GM08714 (cell line): Measurements from ENCODE around the gene TBX2.

ENCODE experiments used
- H3K4me3 ChIP-seq: fragments of 200-500 bp; sonication (Bioruptor generic); 2 replicates; pipeline ENCODE4 v1.5.1; 2014; ENCODE audit warnings: mild to moderate bottlenecking, low read length, inconsistent platforms
- ZNF274 ChIP-seq: IDR thresholded peaks from 2 replicates; pipeline ENCODE4 v1.6.1; 2012; ENCODE audit warnings: mild to moderate bottlenecking, low read depth, low read length

The TBX2 gene

DNA sequence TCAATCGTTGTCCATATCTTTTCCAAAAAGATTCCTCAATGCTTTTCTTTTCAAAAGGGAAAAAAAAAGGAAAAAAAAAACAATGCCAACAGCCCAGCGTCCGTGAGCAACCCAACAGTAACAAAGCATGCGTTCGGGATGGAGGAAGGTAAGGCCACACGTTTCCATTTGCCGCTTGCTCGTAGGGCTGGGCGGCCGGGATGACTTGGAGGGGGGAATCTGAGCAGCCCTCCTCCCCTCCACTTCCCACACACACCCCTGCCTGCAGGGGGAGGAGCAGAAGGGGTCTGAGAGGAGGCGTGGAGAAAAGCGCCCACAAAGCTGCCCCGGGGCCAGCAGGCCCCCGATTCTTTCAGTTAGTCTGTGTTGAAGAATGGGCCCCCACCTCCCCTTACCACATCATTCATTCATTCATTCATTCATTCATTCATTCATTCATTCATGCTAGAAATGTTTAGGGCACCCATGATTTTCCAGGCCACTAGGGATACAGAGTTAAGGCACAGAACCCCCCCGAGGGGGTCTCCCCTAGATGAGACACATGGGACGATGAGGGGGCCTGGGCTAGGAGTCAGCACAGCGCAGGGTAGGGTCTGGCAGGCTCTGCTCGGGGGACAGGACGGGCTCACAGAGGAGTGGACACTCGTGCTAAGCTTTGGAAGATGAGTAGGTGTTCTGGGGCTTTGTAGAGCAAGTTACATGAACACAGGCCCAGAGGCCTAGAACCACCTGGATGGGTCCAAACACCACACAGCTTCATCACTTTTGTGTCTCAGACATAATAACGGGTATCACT lies 10.9 kb upstream of the TBX2 start:
- TF ChIP-seq ZNF274 = no peak

DNA sequence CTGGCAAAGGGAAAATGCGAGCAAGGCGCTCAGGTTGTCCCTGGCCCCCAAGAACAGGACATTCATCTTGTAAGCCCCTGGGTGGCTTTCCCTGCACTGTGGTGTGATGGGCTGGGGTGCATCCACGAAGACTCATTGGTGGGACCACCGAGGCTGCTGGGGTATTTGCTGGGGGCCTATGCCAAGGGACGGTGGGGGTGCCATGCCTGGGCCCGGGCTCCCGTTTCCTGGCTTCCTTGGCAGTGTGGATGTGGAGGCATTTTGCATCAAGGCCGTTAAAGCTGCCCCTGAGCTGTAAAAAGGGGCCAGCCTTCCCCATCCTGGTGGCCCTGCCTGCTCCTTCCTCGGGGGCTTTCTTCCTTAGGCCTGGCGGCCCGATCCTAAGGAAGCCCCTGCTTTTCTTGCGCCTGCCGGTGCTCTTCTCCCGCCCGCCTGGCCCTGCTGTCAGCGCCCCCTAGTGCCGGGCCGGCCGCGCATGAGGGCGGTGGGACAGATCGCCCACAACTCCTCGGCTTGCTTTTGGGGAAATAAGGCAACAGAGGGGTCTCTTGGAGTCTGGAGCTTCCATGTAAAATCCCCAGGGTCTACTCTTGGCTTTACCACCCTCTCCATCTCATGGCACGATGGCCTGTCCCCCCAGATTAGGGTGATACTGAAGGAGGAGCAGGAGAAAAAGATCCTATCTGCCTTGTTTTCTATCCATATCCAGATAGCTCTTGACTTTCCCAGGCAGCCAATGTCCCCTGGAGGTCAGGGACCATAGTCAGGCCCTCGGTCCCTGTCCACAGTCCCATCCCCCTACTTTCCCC lies 9.8 kb upstream of the TBX2 start:
- H3K4me3 ChIP-seq = no peak overlapping the region
- TF ChIP-seq ZNF274 = no peak

More for the DNA sequence above, 10.9 kb upstream of the TBX2 start:
- H3K4me3 ChIP-seq = no peak overlapping the region

DNA sequence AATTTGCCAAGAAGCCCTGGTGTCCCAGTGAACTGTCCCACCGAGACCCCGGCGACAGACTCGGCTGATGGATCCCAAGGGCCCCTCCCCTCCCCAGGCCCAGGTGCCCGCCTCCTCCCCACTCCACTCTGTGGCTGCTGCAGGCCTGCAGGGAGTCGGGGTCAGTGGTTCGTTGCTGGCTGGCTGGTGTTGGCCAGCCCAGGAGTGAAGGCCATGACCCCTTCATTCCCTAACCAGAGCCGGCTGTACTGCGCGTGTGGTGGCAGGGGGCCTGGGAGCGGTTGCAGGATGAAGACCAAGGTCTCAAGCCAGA lies 9.2 kb upstream of the TBX2 start:
- no peak overlapping the region for H3K4me3 ChIP-seq
- no peak for TF ChIP-seq ZNF274

DNA sequence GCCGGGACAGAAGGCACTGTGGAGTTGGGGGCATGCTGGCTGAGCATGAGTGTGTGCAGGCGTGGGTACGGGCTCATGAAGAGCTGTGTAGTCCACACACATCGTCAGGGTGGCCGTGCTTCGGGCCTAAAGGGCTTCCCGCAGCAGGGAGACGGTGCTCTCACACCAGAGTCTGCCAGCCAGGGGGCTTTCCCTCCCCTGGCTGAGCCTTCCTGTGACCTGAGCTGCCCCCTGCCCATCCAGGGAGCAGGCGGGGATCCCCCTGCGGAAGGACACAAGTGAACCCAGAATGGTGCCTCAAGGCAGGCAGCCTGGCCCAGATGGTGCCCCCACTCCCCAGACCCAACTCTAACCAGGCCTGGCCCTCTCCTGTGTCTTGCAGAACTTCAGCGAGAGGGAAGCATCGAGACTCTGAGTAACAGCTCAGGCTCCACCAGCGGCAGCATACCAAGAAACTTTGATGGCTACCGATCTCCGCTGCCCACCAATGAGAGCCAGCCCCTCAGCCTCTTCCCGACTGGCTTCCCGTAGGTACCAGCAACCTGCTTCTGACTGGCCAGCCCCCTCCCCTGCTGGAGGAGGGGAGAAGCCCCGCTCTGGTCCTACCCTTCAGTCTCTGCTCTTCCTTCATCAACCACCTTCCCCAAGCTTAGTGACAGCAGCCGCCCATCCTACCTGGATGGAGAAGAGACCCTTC lies 7.9 kb upstream of the TBX2 start:
- no peak for TF ChIP-seq ZNF274
- no peak overlapping the region for H3K4me3 ChIP-seq

DNA sequence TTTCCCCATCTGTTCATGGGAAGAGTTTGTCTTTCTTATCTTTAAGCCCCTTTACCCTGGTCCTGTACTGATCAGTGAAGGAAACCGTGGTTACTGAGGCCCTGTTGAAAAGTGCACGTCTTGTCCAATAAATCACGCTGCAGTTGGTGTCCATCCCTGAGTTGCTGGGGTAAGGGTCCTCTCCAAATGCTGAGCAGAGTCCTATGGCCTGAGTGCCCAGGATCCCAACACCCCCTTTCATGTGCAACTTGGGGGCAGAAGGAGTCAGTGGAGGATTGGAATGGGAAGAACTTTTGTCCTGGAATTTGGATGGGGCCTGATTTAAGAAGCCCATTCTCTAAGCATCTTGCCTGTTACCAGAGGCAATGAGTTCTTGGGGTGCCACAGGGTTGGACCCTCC lies 7.0 kb upstream of the TBX2 start:
- H3K4me3 ChIP-seq = no peak overlapping the region
- no peak for TF ChIP-seq ZNF274

DNA sequence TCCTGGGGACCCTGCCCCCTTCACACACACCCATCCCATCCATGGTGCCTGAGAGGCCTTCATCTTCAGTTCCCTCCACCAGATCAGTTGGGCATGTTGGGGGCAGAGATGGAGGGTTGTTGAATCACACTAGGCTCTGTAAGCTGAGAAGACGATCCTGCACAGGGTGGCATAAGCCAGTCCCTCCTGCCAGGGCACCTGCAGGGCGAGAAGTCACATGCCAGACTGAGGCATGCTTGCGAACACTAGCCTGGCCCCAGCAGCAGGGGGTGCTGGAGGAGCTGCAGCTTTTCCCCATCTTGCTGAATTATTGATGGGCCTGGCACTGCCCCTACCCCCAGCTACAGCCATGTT lies 6.1 kb upstream of the TBX2 start:
- TF ChIP-seq ZNF274 = no peak

DNA sequence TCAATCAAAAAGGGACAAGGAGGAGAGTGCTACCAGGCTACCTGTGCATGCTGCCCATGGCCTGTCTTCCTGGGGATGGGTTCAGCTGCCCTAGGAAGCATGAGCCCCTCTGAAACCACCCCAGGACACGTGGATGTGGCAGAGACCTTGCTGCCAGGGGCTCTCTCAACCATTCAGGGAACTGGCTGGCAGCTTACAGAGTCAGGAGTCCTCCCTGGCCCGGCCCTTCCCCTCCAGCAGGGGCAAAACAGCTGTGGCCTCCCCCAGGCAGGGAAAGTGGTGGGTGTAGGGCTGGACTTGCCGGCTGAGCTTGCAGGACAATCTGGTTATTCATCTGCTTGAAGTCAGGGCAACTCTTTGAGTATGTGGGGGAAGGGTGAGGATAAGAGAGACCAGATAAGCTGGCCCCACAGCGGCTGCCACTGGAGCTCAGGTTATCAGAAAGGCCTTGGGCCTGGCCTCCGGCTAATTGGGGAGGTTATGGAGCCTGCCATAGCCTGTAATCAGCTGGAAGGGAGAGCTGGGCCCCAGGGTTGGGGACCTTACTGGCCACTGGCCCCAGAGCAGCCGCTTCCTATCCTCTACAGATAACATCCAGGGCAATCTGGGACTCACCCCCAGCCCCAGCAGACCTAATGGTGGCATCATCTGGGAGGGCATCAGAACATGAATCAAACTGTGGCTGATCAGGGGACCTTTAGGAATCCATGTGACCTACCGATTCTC lies 5.6 kb upstream of the TBX2 start:
- TF ChIP-seq ZNF274 = no peak
- H3K4me3 ChIP-seq = no peak overlapping the region

More for the DNA sequence above, 6.1 kb upstream of the TBX2 start:
- no peak overlapping the region for H3K4me3 ChIP-seq

DNA sequence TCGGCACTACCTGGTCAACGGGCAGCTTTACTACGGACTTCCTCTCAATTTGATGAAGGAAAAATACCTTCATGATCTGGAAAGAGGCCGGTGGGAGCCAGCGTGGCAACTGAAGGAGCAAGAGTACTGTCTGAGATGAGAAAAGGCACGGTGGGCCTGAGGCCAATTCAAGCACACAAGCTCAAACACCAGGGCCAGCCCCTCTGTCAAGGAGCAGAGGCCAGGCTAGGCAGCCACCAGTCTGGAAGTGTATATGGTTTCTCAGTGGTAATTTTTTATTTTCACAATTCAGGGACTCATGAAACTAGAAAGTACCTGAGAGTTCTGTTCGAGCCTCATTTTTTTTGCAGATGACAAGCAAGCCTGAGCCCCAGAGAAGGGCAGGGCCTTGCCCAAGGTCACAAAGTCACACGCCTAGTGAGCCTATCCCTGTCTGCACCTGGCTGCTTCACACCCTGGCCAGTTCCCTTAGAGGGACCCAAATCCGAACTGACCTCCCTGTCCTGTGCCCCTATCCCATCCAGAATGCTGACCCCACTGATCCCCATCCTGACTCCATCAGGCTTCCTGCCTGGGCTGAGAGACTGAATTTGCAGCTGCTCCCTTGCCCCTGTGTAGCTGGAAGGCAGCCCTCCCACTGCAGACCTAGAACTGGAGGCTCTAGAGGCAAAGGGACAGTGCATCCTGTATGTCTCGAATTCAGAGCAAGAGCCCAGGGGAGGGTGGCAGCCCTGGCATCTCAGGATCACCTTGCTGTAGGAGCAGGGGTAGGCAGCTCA lies 4.8 kb upstream of the TBX2 start:
- no peak for TF ChIP-seq ZNF274
- H3K4me3 ChIP-seq = no peak overlapping the region

DNA sequence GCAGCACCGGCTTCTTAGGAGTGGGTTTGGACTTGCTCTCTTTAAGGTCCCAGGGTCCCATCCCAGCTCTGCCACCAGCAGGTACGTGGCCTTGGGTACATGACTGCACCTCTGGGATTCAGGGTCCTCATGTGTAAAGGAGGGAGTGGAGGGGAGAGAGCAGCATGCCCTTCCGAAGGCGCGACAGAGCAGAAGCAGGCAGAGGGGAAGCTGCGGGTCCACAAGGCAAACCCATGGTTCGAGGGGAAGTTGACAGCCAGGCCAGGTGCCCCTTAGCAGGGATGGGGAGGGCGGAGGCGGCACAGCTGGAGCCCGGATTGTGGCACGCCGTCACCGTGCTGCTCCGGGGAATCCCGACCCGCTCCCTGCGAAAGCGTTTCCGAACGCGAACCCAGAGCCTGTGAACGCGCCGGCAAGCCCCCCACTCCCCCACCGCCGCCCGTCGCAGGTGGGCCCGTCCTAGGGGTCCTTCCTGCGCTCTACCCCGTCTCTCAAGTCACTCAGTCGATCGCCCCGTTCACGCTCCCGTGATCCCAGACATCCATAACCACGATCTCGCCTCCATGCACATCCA lies 4.1 kb upstream of the TBX2 start:
- no peak for TF ChIP-seq ZNF274
- no peak overlapping the region for H3K4me3 ChIP-seq

DNA sequence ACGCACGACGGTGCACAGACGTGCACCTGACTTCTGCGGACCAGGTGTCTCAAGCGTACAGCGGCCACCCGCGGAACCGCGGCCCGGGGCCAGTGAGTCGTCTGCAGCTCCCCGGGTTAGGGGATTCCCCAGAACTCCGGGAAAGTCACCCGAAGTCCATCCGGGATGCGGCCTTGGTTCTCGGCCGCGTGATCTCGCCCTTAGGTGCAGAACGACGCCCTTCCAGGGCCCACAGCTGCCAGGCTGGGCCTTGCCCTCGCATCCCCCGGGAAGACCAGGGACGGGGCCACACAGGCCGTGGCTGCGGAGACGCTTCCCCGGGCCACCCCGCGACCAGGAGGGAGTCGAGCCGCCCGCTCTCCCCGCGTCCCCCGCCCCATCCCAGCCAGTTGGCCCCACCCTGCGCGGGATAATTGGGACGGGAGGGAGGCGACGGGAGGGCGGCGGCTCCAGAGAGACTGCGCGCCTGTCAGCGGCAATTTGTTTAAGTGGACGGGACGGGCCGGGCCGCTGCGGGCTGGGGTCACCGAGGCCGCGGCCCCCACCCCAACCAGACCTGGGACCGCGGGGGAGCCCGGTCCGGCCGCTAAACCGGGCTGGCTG lies 3.6 kb upstream of the TBX2 start:
- no peak overlapping the region for H3K4me3 ChIP-seq
- TF ChIP-seq ZNF274 = no peak

DNA sequence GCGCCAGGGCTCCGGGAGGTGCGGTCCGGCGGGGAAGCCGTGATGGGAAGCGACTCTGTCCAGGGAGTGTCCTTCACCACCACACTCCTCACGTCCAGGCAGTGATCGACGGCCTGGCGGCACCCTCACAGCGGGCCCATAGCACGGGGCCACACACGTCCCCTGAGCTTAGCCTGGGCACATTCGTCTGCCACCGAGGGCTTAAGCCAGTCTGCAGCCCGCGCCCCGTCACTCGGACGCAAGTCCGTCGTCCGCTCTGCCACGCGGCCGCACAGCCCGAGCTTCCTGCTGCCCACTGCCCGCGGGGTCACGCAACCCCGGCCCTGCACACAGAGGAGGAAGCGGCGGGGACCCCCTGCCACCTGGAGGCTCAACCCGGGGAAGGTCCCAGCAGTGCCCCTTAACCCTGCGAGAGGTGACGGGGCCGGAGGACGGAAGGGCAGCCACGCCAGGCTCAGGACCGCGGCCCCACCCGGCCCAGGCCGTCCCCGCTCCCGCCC lies 3.0 kb upstream of the TBX2 start:
- TF ChIP-seq ZNF274 = no peak
- no peak overlapping the region for H3K4me3 ChIP-seq

DNA sequence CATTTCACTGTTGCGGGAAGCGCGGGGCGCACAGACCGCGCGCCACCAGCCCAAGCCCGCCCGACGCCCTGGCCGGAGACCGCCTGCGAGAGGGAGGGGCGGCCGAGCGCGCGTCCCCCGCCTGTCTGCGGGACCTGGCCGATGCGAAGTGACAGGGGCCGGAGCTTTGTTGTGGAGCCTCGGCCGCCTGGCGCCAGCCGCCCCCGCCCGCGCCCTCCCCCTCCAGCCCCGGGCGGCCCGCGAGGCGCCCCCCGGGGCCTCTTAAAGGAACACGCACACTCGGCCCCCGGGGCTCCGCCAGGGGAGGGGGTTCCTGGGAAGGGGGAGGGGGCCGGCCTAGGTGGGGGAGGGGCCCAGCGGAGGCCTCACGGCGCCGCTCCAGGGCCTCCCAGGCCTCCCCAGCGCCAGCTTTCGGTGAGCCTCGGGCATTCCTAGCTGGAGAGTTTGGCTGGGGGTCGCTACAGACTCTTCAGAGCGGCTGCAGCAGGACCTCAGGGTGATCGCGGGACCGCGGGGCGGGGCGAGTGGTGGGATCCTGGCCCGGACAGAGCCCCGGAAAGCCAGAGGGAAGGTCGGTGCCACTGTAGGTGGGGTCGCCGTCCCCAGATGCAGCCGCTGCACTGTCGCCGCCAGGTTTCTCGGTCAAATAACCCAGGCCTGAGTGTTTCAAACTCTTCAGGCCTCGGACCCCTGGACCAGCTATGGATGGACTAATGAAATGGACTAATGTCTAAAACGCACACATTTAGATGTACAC lies 2.4 kb upstream of the TBX2 start:
- no peak for TF ChIP-seq ZNF274

More for the DNA sequence above, 2.4 kb upstream of the TBX2 start:
- no peak overlapping the region for H3K4me3 ChIP-seq
